Adrenal gland (tissue), 12 donors: Measurements from ENCODE around the gene LYZL6. TPM values are rescaled to one million over a fixed set of nuclear protein-coding genes. Genes with fewer than 3 reads are reported as not detected.

ENCODE experiments used
- DNase-seq, 7 donors: peaks; one replicate each; pipeline ENCODE4 v3.0.0-alpha.2; 2019 to 2020
- H3K27ac ChIP-seq, 5 donors: fragments of 200-600 bp; sonication (generic) in 4 of 5; 1 replicate in 3 of 5; 2 replicates in 2 of 5; pipeline versions ENCODE4 v1.5.1 to v1.8.0; 2016 to 2020; ENCODE audit warnings: mild to moderate bottlenecking in 1 of 5
- H3K27me3 ChIP-seq: fragments of 200-600 bp; 2 replicates; pipeline ENCODE4 v1.8.0; 2021
- H3K36me3 ChIP-seq, 2 donors: fragments of 200-600 bp; replicated peaks in 1 of 2; 1 replicate in 1 of 2; 2 replicates in 1 of 2; pipeline versions ENCODE4 v1.5.1 to v1.8.0; 2018 to 2022
- H3K4me1 ChIP-seq, 2 donors: fragments of 200-600 bp; replicated peaks in 1 of 2; 1 replicate in 1 of 2; 2 replicates in 1 of 2; pipeline versions ENCODE4 v1.5.1 to v1.8.0; 2018 to 2021
- H3K4me3 ChIP-seq, 4 donors: fragments of 200-600 bp; sonication (generic) in 3 of 4; one replicate each; pipeline ENCODE4 v1.5.1; 2016 to 2018
- H3K9me3 ChIP-seq, 3 donors: fragments of 200-600 bp; sonication (generic) in 1 of 3; replicated peaks in 1 of 3; 1 replicate in 2 of 3; 2 replicates in 1 of 3; pipeline versions ENCODE4 v1.5.1 to v1.8.0; 2016 to 2021
- POLR2A ChIP-seq, 2 donors: fragments of 450-650 bp; IDR thresholded peaks; one replicate each; pipeline ENCODE4 v1.6.1; 2017; ENCODE audit warnings: antibody characterized with exemption in 2 of 2, mild to moderate bottlenecking in 2 of 2, moderate library complexity in 1 of 2
- WGBS, 4 donors: extraction: QIAGEN DNeasy Blood & Tissue Kit in 2 of 4; methylation state at CpG; one replicate each; pipeline versions ENCODE4 v1.1.5 to v1.1.7; 2013 to 2017; 5-methylcytosine and 5-hydroxymethylcytosine counted together
- intact Hi-C, 2 donors: fragments of 100-400 bp; cut with DNase I; formaldehyde crosslinking; loops; one replicate each; pipeline versions ENCODE4 v1.14.1 to v1.15.0; 2022 to 2023
- polyA plus RNA-seq, 3 donors: library from polyadenylated mRNA; stranded (reverse); fragments of 200-250 nt in 2 of 3; fragments of 350-450 nt in 1 of 3; fragmentation: Illumina TruSeq in 1 of 3; extraction: RNeasy Lipid Tissue Mini Kit (QIAGEN cat#74804) in 1 of 3; gene quantifications; one replicate each; pipeline ENCODE4 v1.2.3, GENCODE V29; 2013 to 2014
- small RNA-seq, 2 donors: library from RNA; depleted of rRNA; stranded (forward); fragments of <200 nt; gene quantifications; one replicate each; pipeline ENCODE3, GENCODE V24; 2016
- total RNA-seq, 9 donors: library from RNA; depleted of rRNA in 4 of 9; stranded (reverse); fragments of >200 nt in 4 of 9; fragments of 120-200 nt in 1 of 9; fragmentation: NEBNext Ultra II Directional in 1 of 9; extraction: Animal tissue kit (Norgen Biotek cat#: 25700) in 1 of 9; gene quantifications; one replicate each; pipeline versions ENCODE4 v1.1.0 to v1.2.4, GENCODE V29; 2013 to 2023
- TF ChIP-seq, protein P1 (sequence below), 6 experiments: fragments of 450-650 bp in 4 of 6; fragments of 200-600 bp in 2 of 6; sonication (generic) in 1 of 6; IDR thresholded peaks; 1 replicate in 5 of 6; 2 replicates in 1 of 6; pipeline versions ENCODE4 v1.5.1 to v1.8.0; 2016 to 2021; ENCODE audit warnings: antibody characterized with exemption in 6 of 6, mild to moderate bottlenecking in 2 of 6, moderate library complexity in 1 of 6
- donor health status: healthy with polysubstance abuse.
- donor health status: Bipolar disorder and iron deficiency.
- donor health status: DM: yes; HTN: yes; CAD: no.
- donor health status: DM: no; HTN: no; CAD: no.
- donor health status: DM: no; HTN: no; CAD: no.
- donor health status: DM: yes; HTN: yes; CAD: no.

LYZL6 gene
- total and polyA plus RNA-seq, 12 donors = not detected

DNA sequence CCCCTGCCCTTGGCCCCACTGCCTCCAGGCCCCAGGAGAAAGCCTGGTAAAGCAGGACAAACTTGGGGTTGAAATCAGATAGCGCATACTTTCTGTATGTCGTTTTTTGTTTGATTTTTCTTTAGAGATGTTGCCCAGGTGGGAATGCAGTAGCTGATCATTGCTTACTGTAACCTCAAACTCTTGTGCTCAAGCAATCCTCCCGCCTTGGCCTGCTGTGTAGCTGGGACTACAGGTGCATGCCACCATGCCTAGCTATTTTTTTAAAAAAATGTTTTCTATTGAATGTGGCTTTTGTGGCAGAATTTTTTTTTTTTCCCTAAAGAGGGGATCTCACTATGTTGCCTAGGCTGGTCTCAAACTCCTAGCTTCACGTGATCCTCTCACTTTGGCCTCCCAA is 52.2 kb downstream of the LYZL6 start:
- intact Hi-C loops = no loop called here
- H3K4me1 ChIP-seq = no peaks in the 10 kb centered on the region
- DNase-seq = no peak

DNA sequence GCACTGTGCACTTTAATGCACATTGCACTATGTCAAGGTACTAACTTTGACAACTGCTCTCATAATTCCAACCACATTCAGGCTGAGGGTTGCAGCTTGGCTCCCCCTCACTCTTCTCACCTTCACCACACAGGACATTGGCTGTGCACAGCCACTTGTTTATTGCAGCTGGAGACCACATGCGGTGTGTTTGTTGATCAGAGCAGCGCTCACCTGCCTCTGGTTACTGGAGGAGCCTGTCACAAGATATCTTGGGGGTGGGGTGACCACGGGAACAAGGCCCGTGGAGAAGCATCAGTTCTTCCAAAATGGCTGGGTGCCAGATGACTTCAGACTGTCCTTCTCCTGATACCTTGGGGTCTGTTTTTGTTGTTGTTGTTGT is 52.7 kb downstream of the LYZL6 start:
- intact Hi-C loops = no loop called here
- Histone ChIP-seq H3K4me1 (no peaks in the 10 kb centered on the region), H3K4me3 (no peak overlapping the region), H3K27me3 (no peaks in the 10 kb centered on the region), H3K27ac (no peak overlapping the region), H3K36me3 (no peaks in the 10 kb centered on the region), H3K9me3 (no peaks in the 10 kb centered on the region)
- WGBS, 4 donors = 65 to 80% (median 71%) methylated on average over 4 of the region's 4 CpGs; no CpG with 5 or more reads in 1 of the 4 donors
- TF ChIP-seq, protein P1, sequence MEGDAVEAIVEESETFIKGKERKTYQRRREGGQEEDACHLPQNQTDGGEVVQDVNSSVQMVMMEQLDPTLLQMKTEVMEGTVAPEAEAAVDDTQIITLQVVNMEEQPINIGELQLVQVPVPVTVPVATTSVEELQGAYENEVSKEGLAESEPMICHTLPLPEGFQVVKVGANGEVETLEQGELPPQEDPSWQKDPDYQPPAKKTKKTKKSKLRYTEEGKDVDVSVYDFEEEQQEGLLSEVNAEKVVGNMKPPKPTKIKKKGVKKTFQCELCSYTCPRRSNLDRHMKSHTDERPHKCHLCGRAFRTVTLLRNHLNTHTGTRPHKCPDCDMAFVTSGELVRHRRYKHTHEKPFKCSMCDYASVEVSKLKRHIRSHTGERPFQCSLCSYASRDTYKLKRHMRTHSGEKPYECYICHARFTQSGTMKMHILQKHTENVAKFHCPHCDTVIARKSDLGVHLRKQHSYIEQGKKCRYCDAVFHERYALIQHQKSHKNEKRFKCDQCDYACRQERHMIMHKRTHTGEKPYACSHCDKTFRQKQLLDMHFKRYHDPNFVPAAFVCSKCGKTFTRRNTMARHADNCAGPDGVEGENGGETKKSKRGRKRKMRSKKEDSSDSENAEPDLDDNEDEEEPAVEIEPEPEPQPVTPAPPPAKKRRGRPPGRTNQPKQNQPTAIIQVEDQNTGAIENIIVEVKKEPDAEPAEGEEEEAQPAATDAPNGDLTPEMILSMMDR (IDR thresholded peaks at IDR 0.05) = no peak
- TF ChIP-seq POLR2A (IDR thresholded peaks at IDR 0.05) = no peak
- DNase-seq = peak in 3 of 7 donors; percentile 27 to 54 (median 40)

More for the DNA sequence above, 52.2 kb downstream of the LYZL6 start:
- H3K9me3 ChIP-seq = no peaks in the 10 kb centered on the region
- H3K36me3 ChIP-seq = no peaks in the 10 kb centered on the region
- no peak overlapping the region for H3K4me3 ChIP-seq
- H3K27me3 ChIP-seq = no peaks in the 10 kb centered on the region
- 87 to 94% (median 91%) methylated on average over 4 of the region's 4 CpGs for WGBS, 4 donors
- no peak overlapping the region for H3K27ac ChIP-seq
- TF ChIP-seq POLR2A (IDR thresholded peaks at IDR 0.05) = no peak
- TF ChIP-seq, protein P1 (IDR thresholded peaks at IDR 0.05) = no peak

DNA sequence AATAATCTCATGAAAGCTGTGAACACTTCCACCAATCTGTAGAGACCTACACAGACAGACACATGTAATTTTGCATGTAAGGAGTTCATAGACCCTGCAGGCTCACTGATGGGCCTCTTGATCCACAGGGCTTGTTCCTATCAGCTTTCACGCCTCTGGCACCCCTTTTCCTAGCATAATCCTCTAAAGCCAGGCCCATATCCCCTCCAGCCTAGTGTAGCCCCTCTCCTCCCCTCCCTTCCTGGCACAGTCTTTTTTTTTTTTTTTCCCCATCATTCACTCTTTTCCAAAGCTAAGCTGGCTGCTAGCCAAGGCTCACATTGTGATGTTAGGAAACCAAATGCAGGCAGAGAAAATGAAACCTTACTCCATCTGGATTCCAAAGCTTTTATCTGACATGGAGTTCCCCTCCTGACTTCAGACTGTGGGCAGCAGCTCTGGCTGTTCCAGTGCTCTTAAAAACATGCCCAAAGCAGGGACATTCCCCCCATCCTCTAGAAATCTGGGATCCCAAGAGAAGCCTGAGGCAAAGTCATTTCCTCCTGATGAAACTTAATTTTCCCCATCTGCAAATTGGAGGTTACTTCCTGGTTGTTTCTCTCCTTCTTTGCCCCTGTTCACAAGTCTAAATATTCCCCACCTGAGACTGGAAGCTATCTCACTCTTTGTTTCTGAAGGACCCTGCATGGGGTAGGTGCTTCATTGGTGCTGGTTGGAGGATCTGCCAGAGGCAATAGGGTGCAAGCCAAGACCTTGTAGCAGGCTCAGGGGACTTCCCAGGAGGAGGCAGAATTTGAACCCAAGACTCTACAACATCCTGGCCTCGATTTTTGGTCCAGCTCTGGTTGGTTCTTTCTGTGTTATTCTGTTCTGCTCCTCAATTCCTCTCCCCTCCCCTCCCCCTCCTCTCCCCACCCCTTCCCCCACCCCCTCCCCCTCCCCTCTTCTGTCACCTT is 53.4 kb downstream of the LYZL6 start:
- peak in 6 of 7 donors; percentile 35 to 68 (median 55) for DNase-seq
- H3K9me3 ChIP-seq = no peaks in the 10 kb centered on the region
- no peak for TF ChIP-seq POLR2A (IDR thresholded peaks at IDR 0.05)
- TF ChIP-seq, protein P1 (IDR thresholded peaks at IDR 0.05) = no peak
- no peaks in the 10 kb centered on the region for H3K4me1 ChIP-seq
- H3K27ac ChIP-seq = peak overlapping the region in 1 of 5 donors; percentile 55
- no peaks in the 10 kb centered on the region for H3K36me3 ChIP-seq
- intact Hi-C loops = no loop called here
- 76 to 90% (median 86%) methylated on average over 2 of the region's 2 CpGs for WGBS, 4 donors
- no peak overlapping the region for H3K4me3 ChIP-seq
- no peaks in the 10 kb centered on the region for H3K27me3 ChIP-seq

DNA sequence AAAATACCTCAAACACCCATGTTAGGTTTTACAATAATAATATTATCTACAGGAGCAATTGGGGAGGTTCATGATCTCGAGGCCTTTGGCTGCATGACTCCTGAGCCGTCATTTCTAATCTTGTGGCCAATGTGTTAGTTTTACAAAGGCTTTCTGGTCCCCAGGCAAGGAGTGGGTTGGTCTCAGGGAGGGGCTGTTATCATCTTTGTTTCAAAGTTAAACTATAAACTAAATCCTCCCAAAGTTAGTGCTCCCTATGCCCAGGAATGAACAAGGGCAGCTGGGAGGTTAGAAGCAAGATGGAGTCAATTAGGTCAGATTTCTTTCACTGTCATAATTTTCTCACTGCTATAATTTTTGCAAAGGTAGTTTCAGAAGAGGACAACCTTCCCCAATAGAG is 54.3 kb downstream of the LYZL6 start:
- 85 to 94% (median 91%) methylated on average over 2 of the region's 2 CpGs for WGBS, 4 donors
- no peak for TF ChIP-seq POLR2A (IDR thresholded peaks at IDR 0.05)
- TF ChIP-seq, protein P1 (IDR thresholded peaks at IDR 0.05) = no peak
- Histone ChIP-seq H3K27ac (no peak overlapping the region), H3K27me3 (no peaks in the 10 kb centered on the region), H3K4me3 (no peak overlapping the region), H3K36me3 (no peaks in the 10 kb centered on the region), H3K4me1 (no peaks in the 10 kb centered on the region), H3K9me3 (no peaks in the 10 kb centered on the region)
- intact Hi-C loops = no loop called here
- DNase-seq = no peak

Small RNA genes within 50 kb of the gene (small RNA-seq; reads per million reads assigned to genes)
- 272 to 562 reads per million in 2 donors for gene RF00100

Other genes starting within 250 kb of the LYZL6 start
- gene RASL10B, start 212.1 kb downstream of the LYZL6 start, total RNA-seq = 1 to 10 TPM; 1.1 to 8.1 (median 3.8) TPM
- 1 to 10 TPM; 1.4 to 1.7 (median 1.5) TPM for gene RASL10B, start 212.1 kb downstream of the LYZL6 start, polyA plus RNA-seq
- under 1 TPM in 3 of 9 donors, not detected in 6; 0.06 to 0.22 (median 0.08) TPM for gene GAS2L2, start 190.5 kb downstream of the LYZL6 start, total RNA-seq
- under 1 TPM in 2 of 3 donors, not detected in 1; 0.08 to 0.10 TPM for gene GAS2L2, start 190.5 kb downstream of the LYZL6 start, polyA plus RNA-seq
- gene C17orf50, start 182.8 kb downstream of the LYZL6 start, total RNA-seq = under 1 TPM in 2 of 9 donors, not detected in 7; 0.11 to 0.83 TPM
- under 1 TPM in 2 of 3 donors, not detected in 1; 0.07 to 0.24 TPM for gene C17orf50, start 182.8 kb downstream of the LYZL6 start, polyA plus RNA-seq
- gene MMP28, start 148.1 kb downstream of the LYZL6 start, total RNA-seq = 10 to 100 TPM in 1 of 9 donors, 1 to 10 TPM in 7, under 1 TPM in 1; 0.67 to 11.1 (median 4.8) TPM
- gene MMP28, start 148.1 kb downstream of the LYZL6 start, polyA plus RNA-seq = 1 to 10 TPM in 2 of 3 donors, under 1 TPM in 1; 0.97 to 7.4 (median 4.3) TPM
- gene TAF15, start 134.2 kb downstream of the LYZL6 start, total RNA-seq = 100 to 1,000 TPM in 4 of 9 donors, 10 to 100 TPM in 5; 27.8 to 153 (median 60.2) TPM
- gene TAF15, start 134.2 kb downstream of the LYZL6 start, polyA plus RNA-seq = 100 to 1,000 TPM; 143 to 213 (median 199) TPM
- gene HEATR9, start 74.8 kb downstream of the LYZL6 start, total RNA-seq = not detected
- gene HEATR9, start 74.8 kb downstream of the LYZL6 start, polyA plus RNA-seq = under 1 TPM; 0.03 to 0.32 (median 0.13) TPM
- gene CCL5, start 63.4 kb downstream of the LYZL6 start, total RNA-seq = 10 to 100 TPM in 2 of 9 donors, 1 to 10 TPM in 6, under 1 TPM in 1; 0.83 to 10.7 (median 4.0) TPM
- 1 to 10 TPM; 5.4 to 8.8 (median 7.6) TPM for gene CCL5, start 63.4 kb downstream of the LYZL6 start, polyA plus RNA-seq
- gene RDM1, start 12.9 kb downstream of the LYZL6 start, total RNA-seq = 1 to 10 TPM in 1 of 9 donors, not detected in 8; 1.1 TPM
- gene RDM1, start 12.9 kb downstream of the LYZL6 start, polyA plus RNA-seq = under 1 TPM in 1 of 3 donors, not detected in 2; 0.48 TPM
- gene CCL16, start 37.8 kb upstream of the LYZL6 start, total RNA-seq = 1 to 10 TPM in 1 of 9 donors, under 1 TPM in 5, not detected in 3; 0.22 to 1.6 (median 0.57) TPM
- gene CCL16, start 37.8 kb upstream of the LYZL6 start, polyA plus RNA-seq = 1 to 10 TPM in 1 of 3 donors, under 1 TPM in 2; 0.16 to 3.2 (median 0.24) TPM
- gene CCL14, start 43.0 kb upstream of the LYZL6 start, total RNA-seq = 100 to 1,000 TPM in 3 of 9 donors, 10 to 100 TPM in 6; 15.3 to 129 (median 53.2) TPM
- 100 to 1,000 TPM in 2 of 3 donors, 10 to 100 TPM in 1; 75.8 to 268 (median 250) TPM for gene CCL14, start 43.0 kb upstream of the LYZL6 start, polyA plus RNA-seq
- gene CCL15, start 57.8 kb upstream of the LYZL6 start, total RNA-seq = 1 to 10 TPM in 3 of 9 donors, under 1 TPM in 2, not detected in 4; 0.28 to 1.7 (median 1.1) TPM
- under 1 TPM in 2 of 3 donors, not detected in 1; 0.17 to 0.38 TPM for gene CCL15, start 57.8 kb upstream of the LYZL6 start, polyA plus RNA-seq
- 10 to 100 TPM in 5 of 9 donors, 1 to 10 TPM in 4; 1.9 to 25.7 (median 10.0) TPM for gene CCL23, start 74.3 kb upstream of the LYZL6 start, total RNA-seq
- 1 to 10 TPM; 1.9 to 9.8 (median 3.3) TPM for gene CCL23, start 74.3 kb upstream of the LYZL6 start, polyA plus RNA-seq
- 1 to 10 TPM in 4 of 9 donors, under 1 TPM in 1, not detected in 4; 0.32 to 2.2 (median 1.6) TPM for gene CCL18, start 120.6 kb upstream of the LYZL6 start, total RNA-seq
- 1 to 10 TPM in 2 of 3 donors, not detected in 1; 1.2 to 5.2 TPM for gene CCL18, start 120.6 kb upstream of the LYZL6 start, polyA plus RNA-seq
- 10 to 100 TPM in 2 of 9 donors, 1 to 10 TPM in 6, under 1 TPM in 1; 0.54 to 15.3 (median 4.8) TPM for gene CCL3, start 146.4 kb upstream of the LYZL6 start, total RNA-seq
- gene CCL3, start 146.4 kb upstream of the LYZL6 start, polyA plus RNA-seq = 1 to 10 TPM; 3.8 to 9.9 (median 5.2) TPM
- 10 to 100 TPM in 2 of 9 donors, 1 to 10 TPM in 6, under 1 TPM in 1; 0.72 to 17.5 (median 5.5) TPM for gene CCL4, start 160.1 kb upstream of the LYZL6 start, total RNA-seq
- 10 to 100 TPM in 1 of 3 donors, 1 to 10 TPM in 2; 3.8 to 10.0 (median 5.2) TPM for gene CCL4, start 160.1 kb upstream of the LYZL6 start, polyA plus RNA-seq
- 10 to 100 TPM in 1 of 9 donors, 1 to 10 TPM in 5, under 1 TPM in 1, not detected in 2; 0.39 to 10.5 (median 2.7) TPM for gene TBC1D3B, start 232.9 kb upstream of the LYZL6 start, total RNA-seq
- gene TBC1D3B, start 232.9 kb upstream of the LYZL6 start, polyA plus RNA-seq = 10 to 100 TPM in 2 of 3 donors, not detected in 1; 10.4 to 12.9 TPM